ENCODE measurements around the gene IP6K2. TPM values are rescaled to one million over a fixed set of nuclear protein-coding genes. Genes with fewer than 3 reads are reported as not detected.

IP6K2 gene
- total RNA-seq, 2 experiments from 2014 or later: 52.7 to 57.8 TPM

DNA sequence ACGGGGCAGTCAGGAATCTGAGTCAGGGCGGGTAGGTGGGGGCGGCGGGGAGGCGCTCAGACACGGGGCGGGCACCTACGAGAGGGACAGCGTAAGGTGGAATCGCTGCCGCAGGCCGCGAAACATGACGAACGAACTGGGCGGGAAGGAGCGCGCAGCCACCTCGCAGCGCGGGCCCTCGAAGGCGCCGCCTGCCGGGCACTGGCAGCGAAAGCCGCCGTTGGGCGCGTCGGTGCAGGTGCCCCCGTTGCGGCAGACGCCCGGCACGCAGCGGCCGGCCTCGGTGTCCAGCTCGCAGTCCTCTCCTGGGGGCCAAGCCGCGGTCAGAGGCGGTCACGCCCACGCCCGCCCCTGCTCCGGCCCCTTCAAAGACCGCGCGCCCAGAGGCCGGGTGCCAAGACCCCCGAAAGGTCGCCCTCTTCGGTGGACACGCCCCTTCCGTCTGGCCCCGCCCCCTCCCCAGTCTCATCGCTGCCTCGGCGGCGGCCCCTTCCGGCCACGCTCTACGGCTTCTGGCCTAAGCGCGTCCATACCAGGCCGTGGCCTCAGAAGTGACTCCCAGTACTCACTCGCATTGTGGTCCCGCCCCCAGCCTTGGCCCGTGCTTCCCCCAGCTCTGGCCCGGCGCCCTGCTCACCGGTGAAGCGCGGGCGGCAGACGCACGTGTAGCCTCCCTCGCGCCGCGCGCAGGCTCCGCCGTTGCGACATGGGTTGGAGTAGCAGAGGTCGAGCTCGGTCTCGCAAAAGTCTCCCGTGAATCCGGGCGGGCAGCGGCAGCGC is 60.8 kb downstream of the IP6K2 start:
- no peaks in the 10 kb centered on the region for H3K27me3 Mint-ChIP-seq
- H3K36me3 Mint-ChIP-seq (ENCODE audit: low read depth): peaks cover 3% of the 10 kb centered on the region
- CTCF ChIA-PET: interaction anchor here (0.6 to 2.3 kb wide), 5 partner anchors 8 to 58 kb away, joined by 3 to 12 read pairs (median 3); partner anchors contain the start of gene SLC26A6

DNA sequence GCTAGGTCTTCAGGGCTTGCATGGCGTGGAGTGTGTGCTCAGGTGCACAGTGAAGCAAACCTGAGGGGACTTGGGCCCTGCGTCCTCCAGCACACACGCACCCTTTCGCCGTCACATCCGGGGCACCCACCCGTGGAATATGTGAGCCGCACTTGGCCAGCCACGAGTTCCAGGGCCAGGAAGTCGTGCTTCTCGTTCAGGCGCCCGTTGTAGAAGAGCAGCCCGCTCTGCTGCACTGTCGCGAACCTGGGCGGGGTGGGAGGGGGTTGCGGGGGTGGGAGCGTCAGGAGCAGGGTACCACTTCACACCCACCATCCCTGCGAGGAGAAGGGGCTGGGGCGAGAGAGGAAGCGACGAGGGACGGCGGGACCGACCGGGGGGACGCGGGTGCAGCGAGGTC is 61.4 kb downstream of the IP6K2 start:
- peak; percentile 70 for DNase-seq
- H3K4me3 Mint-ChIP-seq: peak overlapping the region; percentile 70
- peak overlapping the region; percentile 78 for H3K27ac Mint-ChIP-seq
- POLR2A ChIA-PET: interaction anchor here (1.1 to 2.6 kb wide), 3 partner anchors 16 to 183 kb away, joined by 5 to 11 read pairs (median 5); partner anchors contain the start of gene SLC26A6
- H3K9me3 Mint-ChIP-seq: no peaks in the 10 kb centered on the region
- H3K27me3 Mint-ChIP-seq: no peaks in the 10 kb centered on the region
- H3K4me1 Mint-ChIP-seq: peaks cover 27% of the 10 kb centered on the region
- CTCF ChIA-PET: interaction anchor here (0.6 to 1.0 kb wide), 2 partner anchors 9 to 15 kb away, joined by 3 to 4 read pairs; no protein-coding TSS in a partner anchor
- peaks cover 3% of the 10 kb centered on the region for H3K36me3 Mint-ChIP-seq (ENCODE audit: low read depth)

More for the DNA sequence above, 60.8 kb downstream of the IP6K2 start:
- H3K9me3 Mint-ChIP-seq: no peaks in the 10 kb centered on the region
- H3K27ac Mint-ChIP-seq: peak overlapping the region; percentile 78
- H3K4me1 Mint-ChIP-seq: peaks cover 27% of the 10 kb centered on the region
- peak overlapping the region; percentile 70 for H3K4me3 Mint-ChIP-seq
- peak; percentile 88 for DNase-seq
- POLR2A ChIA-PET: interaction anchor here (1.1 to 2.6 kb wide), 4 partner anchors 18 to 184 kb away, joined by 5 to 11 read pairs (median 6); partner anchors contain the start of genes IP6K2 and SLC26A6

DNA sequence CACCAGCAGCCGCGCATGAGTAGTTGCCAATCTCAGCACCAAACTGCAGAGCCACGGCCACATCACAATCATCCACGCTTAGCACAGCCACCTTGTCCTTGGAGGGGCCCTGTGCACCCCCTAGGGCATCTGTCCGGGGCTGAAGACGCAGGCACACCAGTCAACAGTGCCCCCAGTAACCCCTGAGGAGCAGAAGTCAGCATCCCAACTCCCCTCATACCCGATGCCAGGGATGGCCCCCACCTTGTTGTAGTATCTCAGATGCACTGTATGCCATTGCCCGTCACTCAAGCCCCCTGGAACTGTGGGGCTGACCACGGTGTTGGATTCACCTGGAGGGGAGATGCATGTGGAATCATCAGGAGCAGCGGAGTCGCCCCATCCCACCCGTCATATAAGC is 62.0 kb downstream of the IP6K2 start:
- DNase-seq: no peak
- H3K4me1 Mint-ChIP-seq: peaks cover 27% of the 10 kb centered on the region
- H3K9me3 Mint-ChIP-seq: no peaks in the 10 kb centered on the region
- ChIA-PET POLR2A (interaction anchor here (1.1 to 2.6 kb wide), 2 partner anchors 16 to 20 kb away, joined by 5 to 11 read pairs; partner anchors contain the start of gene SLC26A6), CTCF (interaction anchor here (1.0 kb wide), 1 partner anchor 9 kb away, joined by 3 read pairs; no protein-coding TSS in a partner anchor)
- H3K27ac Mint-ChIP-seq: peak overlapping the region; percentile 71
- H3K27me3 Mint-ChIP-seq: no peaks in the 10 kb centered on the region
- H3K36me3 Mint-ChIP-seq (ENCODE audit: low read depth): peaks cover 3% of the 10 kb centered on the region
- peak overlapping the region; percentile 70 for H3K4me3 Mint-ChIP-seq

DNA sequence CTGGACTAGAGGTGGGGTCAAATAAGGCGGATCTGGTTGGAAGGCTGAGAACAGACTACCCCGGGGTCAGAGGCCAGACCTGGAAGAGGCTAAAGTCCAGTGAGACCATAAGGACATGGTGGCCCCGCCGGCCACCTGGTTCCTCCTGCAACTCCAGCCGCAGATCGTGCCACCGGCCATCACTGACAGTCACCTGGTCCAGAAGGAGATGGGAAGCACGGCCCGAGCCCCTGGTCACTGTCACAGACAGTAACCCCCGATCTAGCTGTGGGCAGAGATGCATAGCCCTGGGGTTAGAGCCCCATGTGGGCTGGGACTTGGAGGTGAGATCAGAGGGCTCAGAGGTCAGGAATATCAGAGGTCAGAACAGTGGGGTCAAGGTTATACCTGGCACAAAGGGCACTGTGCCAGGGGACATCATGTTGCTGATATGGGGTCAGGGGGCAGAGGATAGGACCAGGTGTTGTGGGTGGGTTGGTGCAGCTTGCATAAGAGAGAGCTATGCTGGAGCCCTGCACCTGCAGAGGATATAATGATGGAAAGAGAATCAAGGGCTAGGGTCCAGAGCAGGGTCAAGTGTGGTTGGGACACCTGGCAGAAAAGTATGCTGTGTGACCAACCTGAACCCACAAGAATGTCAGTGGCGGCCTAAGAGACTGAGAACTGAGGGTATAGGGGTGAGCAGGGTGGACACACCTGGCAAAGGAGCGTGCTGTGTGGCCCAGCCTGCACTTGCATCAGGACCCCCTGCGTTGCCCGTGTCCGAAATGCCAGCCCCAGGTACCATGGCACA is 63.9 kb downstream of the IP6K2 start:
- Mint-ChIP-seq H3K9me3 (no peaks in the 10 kb centered on the region), H3K27ac (no peak overlapping the region), H3K36me3 (ENCODE audit: low read depth) (peaks cover 3% of the 10 kb centered on the region), H3K27me3 (no peaks in the 10 kb centered on the region), H3K4me1 (peaks cover 27% of the 10 kb centered on the region), H3K4me3 (no peak overlapping the region)
- POLR2A ChIA-PET: interaction anchor here (1.1 to 1.8 kb wide), 3 partner anchors 18 to 213 kb away, joined by 3 to 12 read pairs (median 3); partner anchors contain the start of genes CCDC51, SLC26A6, TMA7 and UQCRC1
- no peak for DNase-seq
- CTCF ChIA-PET: interaction anchor here (1.6 kb wide), 1 partner anchor 17 kb away, joined by 4 read pairs; the partner anchor contains the start of gene SLC26A6

DNA sequence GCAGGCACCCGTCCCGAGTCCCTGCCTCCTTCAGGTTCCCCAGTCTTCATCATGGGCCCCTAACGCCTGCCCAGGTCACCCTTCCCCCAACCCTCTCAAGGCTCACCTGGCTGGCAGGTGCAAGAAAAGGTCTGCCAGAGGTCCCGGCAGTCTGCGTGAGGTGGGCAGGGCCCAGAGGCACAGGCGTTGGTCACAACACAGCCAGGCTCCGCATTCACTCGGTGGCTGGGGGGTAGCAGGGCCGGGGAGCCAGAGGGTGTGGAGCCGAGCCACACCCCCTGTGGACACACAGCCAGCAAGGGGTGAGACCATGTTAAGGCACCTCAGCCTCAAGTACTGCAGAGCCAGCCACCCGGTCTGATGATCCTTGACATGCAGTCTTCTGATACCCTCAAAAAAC is 65.2 kb downstream of the IP6K2 start:
- Mint-ChIP-seq H3K4me1 (peaks cover 16% of the 10 kb centered on the region), H3K9me3 (no peaks in the 10 kb centered on the region), H3K27ac (no peak overlapping the region), H3K36me3 (ENCODE audit: low read depth) (peaks cover 3% of the 10 kb centered on the region), H3K27me3 (no peaks in the 10 kb centered on the region), H3K4me3 (no peak overlapping the region)
- DNase-seq: no peak
- ChIA-PET CTCF (no interaction called here), POLR2A (no interaction called here)

DNA sequence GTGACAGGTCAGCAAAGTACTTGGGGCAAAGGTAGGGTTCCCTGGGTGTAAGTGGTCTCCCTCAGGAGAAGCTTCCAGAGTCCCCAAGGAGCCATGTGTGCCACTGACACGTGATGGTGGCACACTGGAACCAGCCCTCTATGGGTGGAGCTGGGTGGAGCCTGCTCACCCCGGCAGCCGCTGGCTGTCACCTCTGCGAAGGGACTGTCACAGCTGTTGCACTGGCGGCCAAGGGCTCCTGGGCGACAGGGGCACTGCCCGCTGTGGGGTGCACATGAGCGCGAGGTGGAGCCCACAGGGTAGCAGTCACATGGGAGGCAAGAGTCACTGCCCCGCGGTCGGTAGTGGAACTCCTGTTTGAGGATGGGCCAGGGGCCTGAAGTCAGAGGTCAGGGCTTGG is 66.3 kb downstream of the IP6K2 start:
- peaks cover 14% of the 10 kb centered on the region for H3K4me1 Mint-ChIP-seq

DNA sequence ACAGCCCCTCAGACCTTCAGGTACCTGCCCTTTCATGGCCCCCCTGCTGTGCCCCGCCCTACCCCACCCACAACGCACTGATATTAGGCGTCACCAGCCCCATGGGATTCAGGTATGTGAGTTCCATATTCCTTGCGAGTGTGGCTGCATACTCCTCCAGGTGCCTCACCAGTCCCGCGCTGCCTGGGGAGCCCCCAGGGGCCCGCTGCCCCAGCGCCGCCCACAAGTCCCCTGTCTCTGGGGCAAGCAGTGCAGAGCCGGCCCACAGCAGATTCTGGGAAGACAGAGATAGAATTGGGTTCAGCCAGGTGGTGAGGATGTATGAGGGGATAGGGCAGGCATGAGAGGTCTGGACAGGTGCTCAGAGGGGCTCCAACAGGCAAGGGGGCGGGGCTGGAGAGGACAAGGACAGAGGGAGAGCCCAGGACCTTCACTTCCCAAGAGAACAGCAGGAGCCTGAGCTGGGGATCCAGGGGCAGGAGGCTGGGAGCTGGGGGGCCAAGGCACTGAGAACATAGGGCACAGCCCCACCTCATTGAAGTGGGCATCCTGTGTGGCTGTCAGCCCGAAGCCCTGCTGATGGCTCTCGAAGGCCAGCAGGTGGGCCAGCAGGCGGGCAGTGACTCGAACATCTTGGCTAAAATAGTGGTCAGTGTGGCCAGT is 68.7 kb downstream of the IP6K2 start:
- Mint-ChIP-seq H3K27ac (no peak overlapping the region), H3K4me3 (no peak overlapping the region), H3K36me3 (ENCODE audit: low read depth) (peaks cover 3% of the 10 kb centered on the region), H3K4me1 (no peaks in the 10 kb centered on the region), H3K9me3 (no peaks in the 10 kb centered on the region), H3K27me3 (no peaks in the 10 kb centered on the region)
- no peak for DNase-seq
- CTCF ChIA-PET: no interaction called here
- POLR2A ChIA-PET: interaction anchor here (0.8 kb wide), 1 partner anchor 26 kb away, joined by 3 read pairs; no protein-coding TSS in a partner anchor

More for the DNA sequence above, 66.3 kb downstream of the IP6K2 start:
- CTCF ChIA-PET: no interaction called here
- H3K9me3 Mint-ChIP-seq: no peaks in the 10 kb centered on the region
- DNase-seq: no peak
- H3K4me3 Mint-ChIP-seq: no peak overlapping the region
- POLR2A ChIA-PET: no interaction called here
- peaks cover 3% of the 10 kb centered on the region for H3K36me3 Mint-ChIP-seq (ENCODE audit: low read depth)
- H3K27ac Mint-ChIP-seq: no peak overlapping the region
- H3K27me3 Mint-ChIP-seq: no peaks in the 10 kb centered on the region

DNA sequence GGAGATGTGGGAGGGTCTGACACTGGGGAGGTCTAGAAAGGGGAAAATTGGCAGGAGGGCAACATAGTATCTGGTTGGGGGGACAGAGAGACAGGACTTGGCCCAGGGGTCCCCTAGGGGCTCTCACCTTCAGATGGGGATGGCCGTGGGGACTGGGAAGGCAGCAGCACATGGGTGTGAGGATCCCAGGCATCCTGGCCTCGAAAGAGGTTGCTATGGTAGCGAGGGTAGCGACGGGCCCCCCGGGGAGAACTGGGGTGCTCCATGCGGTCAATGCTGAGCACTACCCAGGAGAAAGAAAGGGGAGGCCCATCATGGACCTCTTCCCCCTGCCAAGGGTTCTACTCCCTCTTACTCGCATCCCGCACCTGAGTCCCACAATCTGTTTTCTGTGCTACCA is 69.3 kb downstream of the IP6K2 start:
- H3K4me1 Mint-ChIP-seq: no peaks in the 10 kb centered on the region

DNA sequence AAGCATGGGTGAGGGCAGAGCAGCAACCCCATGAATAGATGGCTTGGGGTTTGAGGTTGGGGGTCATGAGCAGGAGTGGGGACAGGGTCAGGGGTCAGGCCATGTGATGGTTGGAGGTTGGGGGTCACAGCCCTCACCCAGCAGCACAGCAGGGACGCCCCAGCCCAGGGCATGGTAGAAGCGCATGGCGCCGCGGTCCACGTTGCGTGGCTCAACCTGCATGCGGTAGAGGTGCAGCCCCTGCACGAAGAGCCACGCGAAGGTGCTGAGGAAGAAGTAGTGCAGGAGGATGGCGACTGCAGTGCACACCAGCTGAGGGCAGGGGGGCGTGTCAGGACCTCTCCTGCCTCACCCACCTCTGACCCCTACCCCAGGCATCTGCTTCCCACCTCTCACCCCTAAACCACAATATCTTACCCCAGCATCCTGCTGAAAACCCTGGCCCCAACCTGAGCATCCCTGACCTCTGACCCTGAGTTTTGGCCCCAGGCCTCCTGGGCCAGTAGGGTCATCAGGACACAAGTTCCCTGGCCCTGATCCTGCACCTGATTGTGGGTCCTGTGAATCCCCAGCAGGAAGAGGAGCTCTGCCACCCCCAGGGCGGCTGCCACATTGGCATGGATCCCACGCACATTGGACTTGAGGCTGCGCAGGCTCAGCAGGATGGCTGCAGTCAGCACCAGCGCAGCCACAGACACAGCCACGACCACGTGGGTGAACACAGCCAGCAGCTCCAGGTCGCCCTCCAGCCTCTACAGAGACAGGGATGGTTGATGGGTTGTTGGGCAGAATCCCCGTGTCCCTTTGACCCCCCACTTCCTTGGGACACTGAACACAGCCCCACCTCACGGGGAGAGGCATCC is 71.9 kb downstream of the IP6K2 start:
- ChIA-PET CTCF (no interaction called here), POLR2A (interaction anchor here (0.7 to 1.7 kb wide), 2 partner anchors 9 to 10 kb away, joined by 3 to 5 read pairs; partner anchors contain the start of gene SLC26A6)
- Mint-ChIP-seq H3K36me3 (ENCODE audit: low read depth) (no peaks in the 10 kb centered on the region), H3K27me3 (no peaks in the 10 kb centered on the region), H3K9me3 (no peaks in the 10 kb centered on the region), H3K27ac (no peak overlapping the region), H3K4me3 (no peak overlapping the region), H3K4me1 (no peaks in the 10 kb centered on the region)
- DNase-seq: no peak

More for the DNA sequence above, 69.3 kb downstream of the IP6K2 start:
- ChIA-PET POLR2A (no interaction called here), CTCF (no interaction called here)
- Mint-ChIP-seq H3K9me3 (no peaks in the 10 kb centered on the region), H3K4me3 (no peak overlapping the region), H3K36me3 (ENCODE audit: low read depth) (peaks cover 1% of the 10 kb centered on the region), H3K27me3 (no peaks in the 10 kb centered on the region), H3K27ac (no peak overlapping the region)
- no peak for DNase-seq

DNA sequence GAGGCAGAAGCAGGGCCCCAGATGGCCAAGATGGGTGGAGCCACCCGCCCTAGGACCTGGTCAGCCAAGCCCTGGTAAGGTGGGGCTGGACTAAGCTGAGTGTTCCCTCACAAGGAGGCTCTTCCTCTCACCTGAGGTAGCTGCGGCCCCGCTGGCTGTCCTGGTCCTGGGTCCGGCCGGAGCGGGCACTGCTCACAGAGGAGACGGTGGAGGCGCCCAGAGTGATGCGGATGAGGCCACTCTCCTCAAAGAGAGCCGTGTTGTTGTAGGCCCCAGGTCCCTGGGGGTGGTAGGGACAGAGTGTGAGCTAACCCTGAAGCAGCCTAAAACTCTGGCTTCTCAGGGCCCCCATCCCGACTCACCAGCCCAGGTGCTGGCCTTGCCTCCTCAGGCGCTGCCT is 74.4 kb downstream of the IP6K2 start:
- POLR2A ChIA-PET: no interaction called here
- Mint-ChIP-seq H3K9me3 (no peaks in the 10 kb centered on the region), H3K4me3 (no peak overlapping the region), H3K27ac (no peak overlapping the region), H3K36me3 (ENCODE audit: low read depth) (peaks cover 3% of the 10 kb centered on the region), H3K4me1 (no peaks in the 10 kb centered on the region), H3K27me3 (no peaks in the 10 kb centered on the region)
- DNase-seq: no peak
- CTCF ChIA-PET: no interaction called here

DNA sequence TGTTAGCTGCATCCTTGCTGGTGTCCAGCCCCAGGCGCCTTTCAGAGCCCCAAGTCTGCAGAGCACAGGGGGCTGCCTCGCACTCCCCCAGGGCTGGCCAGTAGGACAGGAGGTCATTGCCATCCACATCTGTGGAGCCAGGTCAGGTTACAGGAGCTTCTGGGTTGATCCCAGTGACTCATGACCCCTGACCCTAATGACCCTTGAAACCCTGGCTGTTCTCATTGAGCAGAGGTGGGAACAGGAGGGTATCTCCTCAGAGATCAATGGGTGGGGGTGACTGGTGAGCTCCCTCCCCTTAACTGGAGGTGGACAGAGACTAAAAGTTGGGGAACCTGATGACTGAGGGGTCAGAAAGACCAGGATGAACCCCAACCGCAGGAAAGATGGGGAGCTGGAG is 75.6 kb downstream of the IP6K2 start:
- ChIA-PET POLR2A (no interaction called here), CTCF (interaction anchor here (0.7 kb wide), 1 partner anchor 205 kb away, joined by 3 read pairs; no protein-coding TSS in a partner anchor)
- H3K27me3 Mint-ChIP-seq: no peaks in the 10 kb centered on the region
- H3K27ac Mint-ChIP-seq: no peak overlapping the region
- H3K4me3 Mint-ChIP-seq: no peak overlapping the region
- H3K4me1 Mint-ChIP-seq: peaks cover 7% of the 10 kb centered on the region
- no peak for DNase-seq
- no peaks in the 10 kb centered on the region for H3K9me3 Mint-ChIP-seq
- peaks cover 3% of the 10 kb centered on the region for H3K36me3 Mint-ChIP-seq (ENCODE audit: low read depth)

All from activated CD4-positive, alpha-beta memory T cell treated with anti-CD3 and anti-CD28 coated beads, Interleukin-2, amount 10 ng/mL, durations not matched to agents 7 days and 5 days (primary cell).